ENCODE measurements around the gene CHST15.

Gene CHST15

GRCh38 chr10:124092860-124093773 lies at the start of gene CHST15:
CHST15 (minus strand) TSS chr10:124093598; CDS start chr10:124046212, 47,386 bp downstream.
- peak; percentile 65 for DNase-seq (ENCODE audit: low spot score)

- no peak for DNase-seq (ENCODE audit: low spot score)
Measured at GRCh38 chr10:124142960-124143359, 49.6 kb upstream of the CHST15 start.

GRCh38 chr10:124142006-124142739 lies 48.8 kb upstream of the CHST15 start:
- no peak for DNase-seq (ENCODE audit: low spot score)

GRCh38 chr10:124138883-124139348 lies 45.5 kb upstream of the CHST15 start:
- DNase-seq (ENCODE audit: low spot score): no peak

- DNase-seq (ENCODE audit: low spot score): peak; percentile 77
Measured at GRCh38 chr10:124138195-124138882, 44.9 kb upstream of the CHST15 start.

- no peak for DNase-seq (ENCODE audit: low spot score)
Measured at GRCh38 chr10:124134251-124134893, 41.0 kb upstream of the CHST15 start.

- no peak for DNase-seq (ENCODE audit: low spot score)
Measured at GRCh38 chr10:124132876-124133275, 39.5 kb upstream of the CHST15 start.

GRCh38 chr10:124132306-124132705 lies 38.9 kb upstream of the CHST15 start:
- DNase-seq (ENCODE audit: low spot score): no peak

GRCh38 chr10:124131172-124131571 lies 37.8 kb upstream of the CHST15 start:
- no peak for DNase-seq (ENCODE audit: low spot score)

- DNase-seq (ENCODE audit: low spot score): no peak
Measured at GRCh38 chr10:124130198-124130900, 37.0 kb upstream of the CHST15 start.

GRCh38 chr10:124129471-124129870 lies 36.1 kb upstream of the CHST15 start:
- no peak for DNase-seq (ENCODE audit: low spot score)

- no peak for DNase-seq (ENCODE audit: low spot score)
Measured at GRCh38 chr10:124128811-124129145, 35.4 kb upstream of the CHST15 start.

GRCh38 chr10:124127965-124128810 lies 34.8 kb upstream of the CHST15 start:
- no peak for DNase-seq (ENCODE audit: low spot score)

GRCh38 chr10:124127563-124127962 lies 34.2 kb upstream of the CHST15 start:
- no peak for DNase-seq (ENCODE audit: low spot score)

GRCh38 chr10:124126983-124127385 lies 33.6 kb upstream of the CHST15 start:
- no peak for DNase-seq (ENCODE audit: low spot score)

- peak; percentile 34 for DNase-seq (ENCODE audit: low spot score)
Measured at GRCh38 chr10:124126145-124126982, 33.0 kb upstream of the CHST15 start.

GRCh38 chr10:124125305-124126116 lies 32.1 kb upstream of the CHST15 start:
- DNase-seq (ENCODE audit: low spot score): peak; percentile 21

- no peak for DNase-seq (ENCODE audit: low spot score)
Measured at GRCh38 chr10:124124769-124125161, 31.4 kb upstream of the CHST15 start.

Measured in Ammon's horn (tissue), 1 donor.